ENCODE measurements around the gene BLOC1S1. TPM values are rescaled to one million over a fixed set of nuclear protein-coding genes. Genes with fewer than 3 reads are reported as not detected.

BLOC1S1 gene
- total and polyA plus RNA-seq, 10 of the 15 experiments (the other 5 are each of a cell fraction or from before 2014, with no cell fraction given) = 126 to 285 (median 166) TPM

GRCh38 chr12:55670276-55670675, 45.6 kb upstream of the BLOC1S1 start:
- no peaks in the 10 kb centered on the region; the same call in 2 of the 3 replicates for H3K9me3 ChIP-seq (replicated peaks; ENCODE audit: control insufficient read depth, insufficient read depth, low read length)
- H3K9ac ChIP-seq (ENCODE audit: control insufficient read depth, insufficient read depth, low read length) = no peak overlapping the region
- SMC1A ChIA-PET (ENCODE audit: uncharacterized antibody, unreplicated experiment) = interaction anchor here (0.6 to 1.6 kb wide), 3 partner anchors 13 to 49 kb away, joined by 3 read pairs; no protein-coding TSS in a partner anchor
- H3K4me3 ChIP-seq = no peak overlapping the region
- no peak for FAIRE-seq
- no peak overlapping the region for H3K4me2 ChIP-seq (ENCODE audit: control insufficient read depth, insufficient read depth)
- no peak overlapping the region for H3K27ac ChIP-seq (ENCODE audit: control insufficient read depth, insufficient read depth)
- POLR2A ChIA-PET = no interaction called here
- no peaks in the 10 kb centered on the region for H3K27me3 ChIP-seq (replicated peaks in 1 of 2; ENCODE audit: control insufficient read depth in 2 of 2, insufficient read depth in 2 of 2, low read length in 1 of 2)
- in situ Hi-C loops (cut with MboI) (no loop called here), intact Hi-C loops (cut with micrococcal nuclease; ENCODE audit: unreplicated experiment) (no loop called here)
- BruUV-seq (replicated peaks) = no TSS peak
- RAD21 ChIA-PET (ENCODE audit: unreplicated experiment) = no interaction called here
- H3K4me1 ChIP-seq (ENCODE audit: control insufficient read depth, insufficient read depth, low read length) = peaks cover 17% of the 10 kb centered on the region
- no peak for ATAC-seq
- DNase-seq (ENCODE audit: low read depth, low spot score) = no peak
- no peaks in the 10 kb centered on the region for H3K79me2 ChIP-seq (ENCODE audit: control insufficient read depth, insufficient read depth, low read length)
- no peaks in the 10 kb centered on the region for H3K36me3 ChIP-seq (ENCODE audit: control insufficient read depth in 2 of 2, insufficient read depth in 2 of 2, low read length in 1 of 2)
- CTCF ChIA-PET = interaction anchor here (1.1 to 1.2 kb wide), 2 partner anchors 14 to 24 kb away, joined by 3 to 4 read pairs; no protein-coding TSS in a partner anchor
- H2AFZ ChIP-seq (ENCODE audit: control insufficient read depth, low read depth, low read length) = no peak overlapping the region
- no peaks in the 10 kb centered on the region for H4K20me1 ChIP-seq (ENCODE audit: control insufficient read depth, insufficient read depth)
- TF ChIP-seq ZNF622 (IDR thresholded peaks at IDR 0.05) = no peak
- TF ChIP-seq PKNOX1 (IDR thresholded peaks at IDR 0.05) = no peak
- TF ChIP-seq IRF5 (IDR thresholded peaks at IDR 0.05; ENCODE audit: borderline replicate concordance) = no peak
- TF ChIP-seq ELK1 (IDR thresholded peaks at IDR 0.05; ENCODE audit: low read depth, low read length) = no peak
- TF ChIP-seq ASH2L (IDR thresholded peaks at IDR 0.05; ENCODE audit: borderline replicate concordance, low read depth) = no peak
- no peak for TF ChIP-seq ETV6 (conservative IDR thresholded peaks at IDR 0.05 in 1 of 2, IDR thresholded peaks at IDR 0.05 in 1 of 2; ENCODE audit: borderline replicate concordance in 1 of 2, low read depth in 1 of 2)
- TF ChIP-seq USF1 (IDR thresholded peaks at IDR 0.05; ENCODE audit: borderline replicate concordance, extremely low read length, insufficient read depth, low read depth, low read length) = no peak
- no peak for TF ChIP-seq POLR2AphosphoS2 (IDR thresholded peaks at IDR 0.05; ENCODE audit: low read depth, low read length)
- no peak for TF ChIP-seq ATF2 (IDR thresholded peaks at IDR 0.05; ENCODE audit: low read length)
- TF ChIP-seq SMARCA5 (IDR thresholded peaks at IDR 0.05) = no peak
- no peak for TF ChIP-seq JUND (IDR thresholded peaks at IDR 0.05; ENCODE audit: low read depth, low read length)
- TF ChIP-seq NFIC (IDR thresholded peaks at IDR 0.05; ENCODE audit: low read depth, low read length) = no peak
- no peak for TF ChIP-seq SMC3 (IDR thresholded peaks at IDR 0.05; ENCODE audit: borderline replicate concordance, low read length)
- TF ChIP-seq MEF2B (IDR thresholded peaks at IDR 0.05; ENCODE audit: partially characterized antibody, poor library complexity, severe bottlenecking) = no peak
- no peak for TF ChIP-seq IRF3 (IDR thresholded peaks at IDR 0.05)
- TF ChIP-seq GATAD2B (conservative IDR thresholded peaks at IDR 0.05; ENCODE audit: low read depth) = no peak
- TF ChIP-seq CBX5 (IDR thresholded peaks at IDR 0.05; ENCODE audit: low read depth) = no peak
- no peak for TF ChIP-seq TCF3 (IDR thresholded peaks at IDR 0.05; ENCODE audit: borderline replicate concordance, insufficient read depth, low read depth, low read length)

Measured in GM12878 (cell line).